NCI-H748 treated with DMSO at 0.1 percent for 48 hours (cell line): ENCODE measurements around the gene KIF1A.
"Not testable (repeated sequence)": the region's sequence is repeated elsewhere in the genome, so short reads cannot be mapped to it uniquely, and the experiment has no call there.

Source experiments
- DNase-seq: peaks from one replicate; lab custom pipeline; 2025; lab: John Stamatoyannopoulos, UW

The KIF1A gene

GRCh38 chr2:240685771-240686371 lies 134.1 kb downstream of the KIF1A start:
- DNase-seq = no peak

GRCh38 chr2:240683980-240684728 lies 135.9 kb downstream of the KIF1A start:
- DNase-seq = not testable (repeated sequence)

GRCh38 chr2:240683329-240683979 lies 136.6 kb downstream of the KIF1A start:
- not testable (repeated sequence) for DNase-seq

- not testable (repeated sequence) for DNase-seq
Observed at GRCh38 chr2:240682431-240683224, 137.4 kb downstream of the KIF1A start, which contains the start of gene AQP12B. Gene AQP12B, minus strand, starts transcription at chr2:240682885. Its CDS starts 48 bp downstream, at chr2:240682837.

GRCh38 chr2:240680185-240680584 lies 139.8 kb downstream of the KIF1A start:
- DNase-seq = not testable (repeated sequence)

GRCh38 chr2:240678909-240679308 lies 141.1 kb downstream of the KIF1A start:
- not testable (repeated sequence) for DNase-seq

GRCh38 chr2:240678043-240678442 lies 142.0 kb downstream of the KIF1A start:
- not testable (repeated sequence) for DNase-seq

- DNase-seq = not testable (repeated sequence)
Observed at GRCh38 chr2:240675345-240675744, 144.7 kb downstream of the KIF1A start.

GRCh38 chr2:240674461-240675184 lies 145.4 kb downstream of the KIF1A start:
- DNase-seq = not testable (repeated sequence)

GRCh38 chr2:240672701-240673190 lies 147.3 kb downstream of the KIF1A start:
- DNase-seq = no peak

- no peak for DNase-seq
Observed at GRCh38 chr2:240672076-240672700, 147.8 kb downstream of the KIF1A start.

GRCh38 chr2:240670950-240671349 lies 149.1 kb downstream of the KIF1A start:
- no peak for DNase-seq

GRCh38 chr2:240670402-240670801 lies 149.6 kb downstream of the KIF1A start:
- DNase-seq = no peak

- DNase-seq = no peak
Observed at GRCh38 chr2:240664622-240665021, 155.4 kb downstream of the KIF1A start.
